Endometrial microvascular endothelial cells (primary cell): ENCODE measurements around the gene SLAMF6. TPM values are rescaled to one million over a fixed set of nuclear protein-coding genes. Genes with fewer than 3 reads are reported as not detected.
"Not testable (repeated sequence)": the region's sequence is repeated elsewhere in the genome, so short reads cannot be mapped to it uniquely, and the experiment has no call there.

Experiments used
- in situ Hi-C: cut with HindIII; loops from 2 replicates; pipeline ENCODE4 v1.10.0; 2017; ENCODE audit warnings: low sequenced_read_pairs, low pct_unique_long_range_greater_than_20kb; ENCODE audit errors: inconsistent ontology term
- total RNA-seq: library from RNA; depleted of rRNA; stranded (reverse); fragments of >200 nt; gene quantifications from one replicate; pipeline ENCODE4 v1.2.3, GENCODE V29; 2015; ENCODE audit errors: inconsistent ontology term

SLAMF6 gene
- total RNA-seq, 1 donor from 2014 or later: not detected

DNA sequence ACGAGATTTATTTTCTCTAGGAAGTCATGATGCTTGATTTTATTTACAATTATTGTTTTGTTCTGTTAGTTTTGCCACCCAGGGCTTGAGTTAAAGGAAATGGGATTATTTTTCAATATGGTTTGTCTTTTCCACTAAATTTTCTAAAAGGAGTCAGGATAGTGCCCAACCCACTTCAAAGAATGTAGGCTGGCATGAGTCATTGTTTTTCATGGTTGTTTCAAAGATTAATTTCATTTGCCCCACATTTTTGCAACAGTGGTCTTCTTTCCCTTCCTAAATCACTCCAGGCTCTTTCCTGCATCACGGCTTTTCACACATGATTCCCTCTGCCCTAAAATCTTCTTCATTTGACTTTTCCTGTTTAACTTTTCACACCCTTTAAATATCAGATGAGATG, 2.5 kb downstream of the SLAMF6 start:
- in situ Hi-C loops: no loop called here

DNA sequence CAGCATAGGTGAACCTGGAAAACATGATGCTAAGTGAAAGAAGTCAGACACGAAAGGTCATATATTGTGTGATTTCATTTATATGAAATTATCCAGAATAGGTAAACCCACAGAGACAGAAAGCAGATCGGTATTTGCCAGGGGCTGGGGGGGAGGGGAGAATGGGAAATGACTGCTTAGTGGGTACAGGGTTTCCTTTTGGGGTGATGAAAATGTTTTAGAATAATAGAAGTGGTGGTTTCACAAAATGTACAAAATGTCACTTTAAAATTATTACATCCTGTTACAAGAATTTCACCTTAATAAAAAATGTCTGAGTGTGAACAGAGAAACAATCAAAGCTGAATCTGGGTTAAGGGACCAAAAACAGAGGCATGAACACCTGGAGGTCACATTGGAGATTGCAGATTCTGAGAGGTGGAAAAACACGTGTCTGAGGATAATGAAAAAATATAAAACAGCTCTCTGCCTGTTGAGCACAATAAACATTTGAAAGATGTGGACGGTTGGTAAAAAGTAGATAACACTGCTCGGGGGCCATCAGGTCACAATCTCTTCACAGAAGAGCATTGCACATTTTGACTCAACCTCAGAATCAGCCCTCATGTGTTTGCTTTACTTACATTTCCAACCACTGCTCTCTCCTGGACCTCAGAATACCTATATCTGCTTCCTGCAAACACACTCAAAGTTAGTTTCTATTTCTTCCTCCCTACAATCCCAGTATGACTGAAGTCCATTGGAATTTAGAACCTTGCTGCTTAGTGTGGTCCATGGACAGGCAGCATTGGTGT, 3.2 kb downstream of the SLAMF6 start:
- in situ Hi-C loops: no loop called here

DNA sequence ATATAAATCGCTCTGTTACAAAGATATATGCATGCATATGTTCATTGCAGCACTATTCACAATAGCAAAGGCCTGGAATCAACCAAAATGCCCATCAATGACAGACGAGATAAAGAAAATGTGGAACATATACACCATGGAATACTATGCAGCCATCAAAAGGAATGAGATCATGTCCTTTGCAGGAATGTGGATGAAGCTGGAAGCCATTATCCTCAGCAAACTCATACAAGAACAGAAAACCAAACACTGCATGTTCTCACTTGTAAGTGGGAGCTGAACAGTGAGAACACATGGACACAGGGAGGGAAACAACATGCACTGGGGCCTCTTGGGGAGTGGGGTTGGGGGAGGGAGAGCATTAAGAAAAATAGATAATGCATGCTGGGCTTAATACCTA, 5.5 kb downstream of the SLAMF6 start:
- in situ Hi-C loops: not testable (repeated sequence)

DNA sequence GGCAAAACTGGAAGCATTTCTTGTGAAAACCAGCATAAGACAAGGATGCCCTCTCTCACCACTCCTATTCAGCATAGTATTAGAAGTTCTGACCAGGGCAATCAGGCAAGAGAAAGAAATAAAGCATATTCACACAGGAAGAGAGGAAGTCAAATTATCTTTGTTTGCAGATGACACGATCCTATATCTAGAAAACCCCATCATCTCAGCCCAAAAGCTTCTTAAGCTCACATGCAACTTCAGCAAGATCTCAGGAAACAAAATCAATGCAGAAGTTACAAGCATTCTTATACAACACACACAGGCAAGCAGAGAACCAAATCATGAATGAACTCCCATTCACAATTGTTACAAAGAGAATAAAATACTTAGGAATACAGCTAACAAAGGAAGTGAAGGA, 7.1 kb downstream of the SLAMF6 start:
- in situ Hi-C loops: not testable (repeated sequence)

DNA sequence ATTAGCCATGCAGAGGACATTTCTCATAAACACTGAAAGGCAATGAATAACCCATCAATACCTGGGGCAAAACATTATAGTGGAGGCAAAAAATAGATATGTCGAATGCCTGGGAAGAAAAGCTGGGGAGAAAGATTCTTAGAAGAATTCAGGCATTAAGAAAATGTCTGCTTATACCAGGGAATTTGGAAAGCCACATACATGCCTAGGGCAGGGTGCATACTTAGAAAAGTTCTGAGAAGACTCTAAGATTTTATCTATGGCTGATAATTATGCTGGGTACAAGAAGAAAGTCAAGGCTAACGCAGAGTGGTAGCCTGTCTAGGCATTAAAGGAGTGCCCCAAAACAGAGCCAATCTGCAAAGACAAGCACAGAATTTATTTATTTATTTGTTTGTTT, 18.4 kb downstream of the SLAMF6 start:
- in situ Hi-C loops: no loop called here

DNA sequence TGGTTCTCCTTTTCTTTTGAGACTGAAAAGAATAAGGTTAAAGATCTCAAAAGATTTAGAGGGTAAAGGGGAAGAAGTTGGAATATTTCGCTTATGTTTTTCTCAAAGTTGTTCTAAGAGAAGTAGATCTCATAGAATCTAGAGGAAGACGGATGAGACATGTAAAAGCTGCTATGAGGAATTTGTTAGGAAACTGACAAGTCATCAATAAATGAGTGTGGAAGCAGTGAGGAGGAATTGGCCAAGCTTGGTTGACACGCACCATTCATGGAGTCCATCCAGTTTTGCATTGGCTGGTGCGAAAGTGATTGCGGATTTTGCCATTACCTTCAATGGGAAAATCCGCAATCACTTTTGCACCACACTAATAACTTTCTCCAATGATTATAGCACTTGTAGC, 20.0 kb downstream of the SLAMF6 start:
- in situ Hi-C loops: no loop called here

DNA sequence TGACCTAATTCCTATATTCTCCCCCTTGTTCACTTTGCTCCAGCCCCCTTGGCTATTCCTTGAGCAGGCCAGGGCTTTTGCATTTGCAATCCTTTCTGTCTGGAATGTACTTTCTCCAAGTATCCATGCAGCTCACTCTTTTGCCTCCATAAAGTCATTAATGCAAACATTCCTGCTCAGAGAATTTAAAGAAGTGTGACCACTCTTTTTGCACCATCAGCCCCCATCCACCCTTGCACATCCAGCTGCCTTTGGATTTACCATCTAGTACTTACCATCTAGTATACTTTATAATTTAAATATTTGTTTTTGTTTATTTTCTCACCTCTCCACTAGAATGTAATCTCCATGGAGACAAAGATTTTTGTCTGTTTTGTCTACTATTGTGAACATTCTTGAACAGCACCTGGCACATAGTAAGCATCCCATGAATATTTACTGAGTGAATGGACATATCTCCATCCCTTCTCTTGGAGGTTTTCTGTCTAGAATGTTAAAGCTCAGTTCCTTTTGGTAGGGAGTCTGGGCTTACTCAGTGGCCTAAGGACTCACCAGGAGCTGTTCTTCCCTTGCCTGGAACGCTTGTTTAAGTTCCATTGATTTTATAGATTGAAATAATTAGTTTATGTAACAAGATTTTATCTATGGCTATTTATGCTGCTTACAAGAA, 22.6 kb downstream of the SLAMF6 start:
- in situ Hi-C loops: no loop called here

DNA sequence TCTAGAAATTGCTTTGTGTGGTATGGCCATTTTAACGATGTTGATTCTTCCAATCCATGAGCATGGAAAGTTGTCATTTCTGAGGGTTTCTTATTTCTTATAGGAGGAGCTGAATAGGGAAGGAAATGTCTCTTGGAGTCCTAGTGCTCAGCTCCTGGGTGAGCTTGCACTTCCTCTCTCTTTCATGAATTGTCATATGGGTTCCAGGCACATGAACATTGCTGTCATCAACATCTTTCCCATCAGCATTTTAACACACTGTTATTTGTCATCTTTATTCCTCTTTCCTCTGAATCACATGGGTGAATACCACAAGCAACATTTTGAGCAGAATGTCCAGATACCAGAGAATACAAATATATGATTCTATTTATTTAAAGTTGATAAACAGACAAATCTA, 23.4 kb downstream of the SLAMF6 start:
- in situ Hi-C loops: no loop called here

DNA sequence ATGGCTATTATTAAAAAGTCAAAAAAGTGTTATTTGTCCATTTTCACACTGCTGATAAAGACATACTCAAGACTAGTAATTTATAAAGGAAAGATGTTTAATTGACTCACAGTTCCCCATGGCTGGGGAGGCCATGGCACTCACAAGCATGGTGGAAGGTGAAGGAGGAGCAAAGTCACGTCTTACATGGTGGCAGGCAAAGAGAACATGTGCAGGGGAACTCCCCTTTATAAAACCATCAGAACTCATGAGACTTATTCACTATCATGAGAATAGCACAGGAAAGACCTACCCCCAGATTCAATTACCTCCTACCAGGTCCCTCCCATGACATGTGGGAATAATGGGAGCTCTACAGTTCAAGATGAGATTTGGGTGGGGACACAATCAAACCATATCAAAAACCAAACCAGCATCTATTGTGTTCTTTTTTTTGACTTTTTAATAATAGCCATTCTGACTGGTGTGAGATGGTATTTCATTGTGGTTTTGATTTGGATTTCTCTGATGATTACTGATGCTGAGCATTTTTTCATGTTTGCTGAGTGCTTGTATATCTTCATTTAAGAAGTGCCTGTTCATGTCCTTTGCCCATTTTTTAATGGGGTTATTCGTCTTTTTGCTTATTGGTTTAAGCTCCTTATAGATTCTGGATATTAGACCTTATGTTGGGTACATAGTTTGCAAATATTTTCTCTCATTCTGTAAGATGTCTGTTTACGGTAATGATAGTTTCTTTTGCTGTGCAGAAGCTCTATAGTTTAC, 24.6 kb downstream of the SLAMF6 start:
- in situ Hi-C loops: not testable (repeated sequence)

DNA sequence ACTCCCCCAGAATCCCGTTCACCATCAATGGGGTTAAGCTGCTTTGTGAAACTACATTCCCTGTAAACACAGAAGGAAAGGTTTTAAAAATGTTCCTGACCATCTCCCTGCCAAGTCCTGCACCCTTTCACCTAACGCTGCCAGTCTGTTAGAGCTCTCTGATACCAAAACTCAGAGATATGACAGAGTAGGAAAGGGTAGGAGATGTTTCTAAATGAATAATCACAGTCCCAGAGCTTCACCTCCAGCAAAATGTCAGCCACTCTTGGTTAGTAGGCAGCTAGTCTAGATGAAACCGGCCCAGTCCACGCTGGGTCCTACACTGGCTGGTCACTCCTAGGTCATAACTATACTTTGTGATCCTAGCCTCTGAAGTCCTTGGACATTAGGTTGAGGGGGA, 26.7 kb downstream of the SLAMF6 start:
- in situ Hi-C loops: no loop called here

DNA sequence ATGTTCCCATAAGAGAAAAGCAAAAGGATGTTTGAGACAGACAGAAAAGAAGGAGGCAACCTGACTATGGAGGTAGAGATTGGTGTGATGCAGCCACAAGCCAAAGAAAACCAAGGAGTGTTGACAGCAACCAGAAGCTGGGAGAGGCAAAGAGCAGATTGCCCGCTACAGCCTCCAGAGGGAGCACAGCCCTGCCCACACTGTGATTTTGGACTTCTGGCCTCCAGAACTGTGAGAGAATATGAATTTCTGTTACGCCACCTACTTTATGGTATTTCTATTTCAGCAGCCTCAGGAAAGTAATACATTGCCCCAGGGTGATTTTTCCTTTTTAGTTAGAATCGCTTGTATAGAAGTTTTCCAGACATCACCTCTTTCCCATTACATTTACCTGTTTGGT, 28.4 kb downstream of the SLAMF6 start:
- in situ Hi-C loops: no loop called here

DNA sequence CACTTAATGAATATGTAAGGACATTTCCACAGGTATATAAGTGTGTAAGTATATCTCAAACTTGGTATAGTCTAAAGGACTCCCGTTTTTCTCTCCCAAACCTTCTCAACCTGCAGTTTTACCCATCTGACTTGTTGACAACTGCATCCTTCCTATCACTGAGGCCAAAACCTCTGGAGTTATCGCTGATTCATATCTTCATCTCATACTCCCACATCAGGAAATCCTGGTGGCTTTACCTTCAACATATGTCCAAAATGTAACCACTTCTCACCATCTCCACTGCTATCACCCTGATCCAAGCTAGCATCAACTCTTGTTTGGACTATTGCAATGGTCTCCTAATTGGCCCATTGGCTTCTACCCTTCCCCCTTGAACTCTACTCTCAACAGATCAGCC, 30.4 kb downstream of the SLAMF6 start:
- in situ Hi-C loops: no loop called here

DNA sequence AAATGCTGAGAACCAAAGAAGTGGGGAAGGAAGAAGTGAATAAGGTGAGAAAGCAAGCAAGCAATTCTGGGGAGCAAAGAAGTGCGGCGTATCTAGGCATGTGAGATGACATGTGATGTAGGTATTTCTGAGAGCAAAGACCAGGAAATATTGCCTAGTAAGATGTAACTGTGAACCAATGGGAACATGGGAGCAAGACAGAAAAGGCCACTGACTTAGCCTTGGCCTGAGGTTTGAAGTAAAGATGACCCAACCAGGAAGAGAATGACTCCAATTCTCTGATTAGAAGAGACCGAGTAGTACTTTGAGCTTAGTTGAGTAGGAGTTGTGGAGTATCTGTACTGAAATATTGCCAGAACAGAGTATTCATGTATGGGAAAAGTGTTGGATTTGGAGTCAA, 31.1 kb downstream of the SLAMF6 start:
- in situ Hi-C loops: no loop called here

DNA sequence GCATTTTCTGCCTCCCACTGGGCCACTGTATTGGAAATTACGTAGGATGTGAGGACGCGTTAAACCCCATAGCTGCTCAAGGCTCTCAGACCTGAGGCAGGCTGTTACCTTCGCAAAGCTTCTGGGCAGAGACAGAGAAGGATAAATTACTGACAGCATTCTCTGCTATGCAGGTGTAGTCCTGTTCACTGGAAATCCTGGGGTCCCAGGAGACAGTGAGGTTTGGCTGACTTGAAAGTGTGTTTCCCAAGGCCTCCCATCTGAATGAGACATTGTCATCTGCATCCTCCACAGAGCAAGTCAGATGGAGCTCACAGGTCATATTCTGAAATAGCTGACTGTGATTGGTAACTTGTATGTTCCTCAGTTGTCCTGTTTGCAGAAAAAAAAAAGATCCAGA, 32.0 kb downstream of the SLAMF6 start:
- in situ Hi-C loops: no loop called here

DNA sequence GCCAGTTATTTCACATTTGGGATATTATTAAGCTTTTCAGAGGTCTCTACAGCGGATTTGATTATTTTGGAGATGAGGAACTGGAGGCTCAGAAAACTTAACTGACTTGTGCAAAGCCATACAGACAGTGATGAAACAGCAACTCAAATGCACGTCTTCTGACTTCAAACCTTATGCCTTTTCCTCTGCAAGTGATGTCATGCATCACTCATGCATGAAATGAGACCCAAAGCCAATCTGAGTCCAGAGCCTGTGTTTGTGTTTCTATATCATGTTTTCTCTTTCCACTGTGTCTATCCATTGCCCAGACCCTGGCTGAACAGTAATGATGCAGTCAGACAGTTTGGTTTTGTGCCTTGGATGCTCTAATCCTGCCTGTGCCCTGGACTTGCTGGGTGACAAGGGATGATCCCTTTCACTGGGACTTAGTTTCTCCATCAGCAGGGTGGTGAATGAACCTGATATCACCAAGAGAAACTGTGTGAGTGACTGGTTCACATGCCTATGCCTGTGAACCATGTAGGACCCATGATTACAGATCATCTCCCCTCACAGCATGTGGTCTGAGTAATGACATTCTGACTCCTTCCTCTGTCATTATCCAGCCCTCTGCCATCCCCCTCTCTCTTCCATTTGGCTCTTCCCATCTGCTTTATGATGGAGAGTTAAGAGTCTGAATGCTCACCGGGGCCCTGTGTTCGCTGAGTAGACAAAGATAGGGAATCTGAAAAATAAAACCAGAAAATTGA, 33.4 kb downstream of the SLAMF6 start:
- in situ Hi-C loops: no loop called here

DNA sequence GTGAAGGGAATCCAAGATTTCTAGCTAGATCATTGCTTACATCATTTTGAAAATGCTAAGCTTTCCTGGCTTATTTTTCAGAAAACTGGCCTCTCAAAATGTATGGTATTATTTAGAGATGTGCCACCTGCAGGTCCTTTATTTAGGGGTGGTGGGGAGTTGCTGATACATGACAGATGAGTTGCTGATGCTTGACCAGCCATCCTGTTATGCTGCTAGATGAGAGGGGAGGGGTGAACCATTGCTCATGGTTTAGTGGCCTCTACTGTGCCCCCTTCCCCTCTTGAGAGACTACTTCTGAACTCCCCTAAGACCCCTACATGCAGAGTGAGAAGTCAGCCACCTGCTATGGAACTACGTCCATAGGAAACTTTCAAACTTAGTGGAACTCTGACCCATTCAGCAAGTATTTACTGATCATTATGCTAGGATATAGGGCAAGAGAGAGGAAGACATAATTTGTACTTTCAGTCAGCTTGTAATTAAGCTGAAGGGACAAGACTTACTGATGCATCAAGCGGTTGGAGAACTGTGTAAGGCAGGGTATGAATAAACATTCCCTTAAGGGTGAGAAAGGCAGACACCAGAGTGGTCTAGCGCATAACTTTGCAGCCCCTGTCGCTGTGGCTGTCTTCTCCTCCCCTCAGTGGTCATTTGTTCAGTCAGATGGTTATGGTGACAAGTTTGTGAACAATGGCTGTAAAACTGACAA, 34.6 kb downstream of the SLAMF6 start:
- in situ Hi-C loops: no loop called here

DNA sequence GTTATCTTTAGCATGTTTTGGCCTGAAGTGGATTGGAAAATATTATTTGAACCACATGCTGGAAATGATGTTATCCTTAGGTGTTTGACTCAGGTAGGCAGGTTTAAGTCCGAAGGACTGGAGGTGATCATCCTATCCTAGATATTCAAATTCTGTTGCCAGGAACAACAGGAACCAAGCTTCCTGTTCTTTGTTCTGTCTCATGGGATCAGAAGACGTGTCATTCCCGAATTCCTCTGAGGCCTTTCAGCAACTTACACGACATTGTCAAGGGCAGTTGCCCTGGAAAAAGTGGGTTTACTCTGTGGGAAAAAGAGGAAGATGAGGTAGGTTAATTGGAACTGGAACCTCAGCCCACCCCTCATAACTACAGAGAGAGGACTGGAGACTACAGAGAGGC, 36.6 kb downstream of the SLAMF6 start:
- in situ Hi-C loops: no loop called here

DNA sequence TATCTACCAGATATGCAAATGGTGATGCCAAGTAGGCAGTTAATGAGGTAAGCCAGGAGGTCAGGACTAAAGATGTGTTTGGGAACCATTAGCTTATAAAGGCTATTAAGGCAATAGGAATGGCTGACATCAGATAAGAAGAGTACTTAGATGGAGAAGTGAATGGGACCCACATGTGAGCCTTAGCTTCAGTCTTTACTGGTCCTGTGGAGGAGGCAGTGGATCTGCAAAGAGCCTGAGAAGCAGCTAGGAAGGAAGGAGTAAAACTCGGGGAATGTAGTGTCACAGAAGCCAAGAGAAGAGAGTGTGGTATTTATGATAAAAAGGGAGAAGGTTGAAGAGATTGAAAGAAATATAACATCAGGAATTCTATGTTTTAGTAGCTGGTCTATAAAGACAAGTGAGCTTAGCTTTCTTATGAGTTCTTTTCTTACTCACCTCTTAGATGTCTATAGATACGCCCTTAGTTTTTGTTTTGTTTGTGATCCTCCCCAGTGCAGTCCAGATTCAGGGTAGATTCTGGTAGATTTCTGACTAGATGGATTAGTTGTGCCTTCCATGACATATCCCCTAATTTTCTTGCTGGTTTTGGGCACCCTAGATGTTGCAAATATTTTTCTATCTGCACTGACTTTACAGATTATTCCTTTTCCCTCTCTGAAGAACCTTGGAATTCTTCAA, 39.4 kb downstream of the SLAMF6 start:
- in situ Hi-C loops: no loop called here
